NCI-H2029 (cell line): Measurements from ENCODE around the gene HIBADH.
"Not testable (repeated sequence)": the region's sequence is repeated elsewhere in the genome, so short reads cannot be mapped to it uniquely, and the experiment has no call there.

ENCODE experiments used
- DNase-seq: peaks from one replicate; lab custom pipeline; 2025; lab: John Stamatoyannopoulos, UW

HIBADH gene

GRCh38 chr7:27547401-27547800, 115.3 kb downstream of the HIBADH start:
- no peak for DNase-seq

DNA sequence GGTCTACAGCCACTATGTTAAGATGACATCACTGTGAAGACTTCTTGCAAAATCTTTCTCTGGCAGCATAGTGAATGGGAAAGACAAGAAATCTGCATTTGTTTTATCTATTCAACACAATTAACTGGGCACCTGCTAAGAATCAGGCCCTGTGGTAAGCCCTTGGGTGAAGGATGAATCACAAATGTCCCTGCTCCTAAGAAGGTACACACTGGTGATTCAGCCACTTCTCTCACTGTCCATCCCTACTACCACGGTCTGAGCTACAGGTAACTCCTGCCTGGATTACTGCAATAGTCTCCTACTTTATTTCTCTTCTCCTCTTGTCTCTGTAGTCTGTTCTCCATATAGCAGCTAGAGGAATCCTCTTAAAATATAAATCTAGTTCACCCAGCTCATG, 116.1 kb downstream of the HIBADH start:
- no peak for DNase-seq

GRCh38 chr7:27535795-27536194, 126.9 kb downstream of the HIBADH start:
- no peak for DNase-seq

GRCh38 chr7:27533652-27534081, 129.0 kb downstream of the HIBADH start:
- DNase-seq, result no peak

DNA sequence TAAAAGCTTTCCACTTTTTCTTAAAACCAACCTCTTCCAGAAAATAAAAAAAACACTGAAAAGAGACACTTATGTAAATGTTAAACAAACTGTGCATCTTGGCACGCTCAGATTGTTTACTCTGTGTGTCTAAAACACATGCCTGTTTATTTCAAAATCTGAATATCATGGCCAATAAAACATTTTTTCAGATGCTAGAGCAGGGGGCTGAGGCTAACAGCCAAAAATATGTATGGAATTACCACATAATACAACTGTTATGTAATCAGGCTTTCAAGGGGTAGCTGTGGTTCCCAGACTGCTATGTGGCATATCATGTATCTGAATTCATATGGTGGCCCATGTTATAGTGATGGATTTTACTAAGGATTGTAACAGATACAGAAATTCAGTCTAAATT, 130.4 kb downstream of the HIBADH start:
- DNase-seq, result no peak

DNA sequence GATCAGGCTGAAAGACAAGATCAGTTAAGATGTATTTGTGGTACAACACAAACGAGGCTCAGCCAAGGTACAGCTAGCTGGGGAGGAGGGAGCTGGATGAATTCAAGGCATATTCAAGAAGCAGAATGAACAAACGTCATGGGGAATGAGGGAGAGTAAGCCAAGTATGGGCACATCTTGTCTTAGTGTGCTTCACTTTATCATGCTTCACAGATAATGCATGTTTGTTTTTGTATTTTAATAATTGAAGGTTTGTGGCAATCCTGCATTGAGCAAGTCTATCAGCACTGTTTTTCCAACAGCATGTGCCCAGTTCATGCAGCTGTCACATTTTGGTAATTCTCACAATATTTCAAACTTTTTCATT, 135.4 kb downstream of the HIBADH start:
- no peak for DNase-seq

- no peak for DNase-seq
These were observed 135.9 kb downstream of the HIBADH start for GRCh38 chr7:27526611-27527347.

DNA sequence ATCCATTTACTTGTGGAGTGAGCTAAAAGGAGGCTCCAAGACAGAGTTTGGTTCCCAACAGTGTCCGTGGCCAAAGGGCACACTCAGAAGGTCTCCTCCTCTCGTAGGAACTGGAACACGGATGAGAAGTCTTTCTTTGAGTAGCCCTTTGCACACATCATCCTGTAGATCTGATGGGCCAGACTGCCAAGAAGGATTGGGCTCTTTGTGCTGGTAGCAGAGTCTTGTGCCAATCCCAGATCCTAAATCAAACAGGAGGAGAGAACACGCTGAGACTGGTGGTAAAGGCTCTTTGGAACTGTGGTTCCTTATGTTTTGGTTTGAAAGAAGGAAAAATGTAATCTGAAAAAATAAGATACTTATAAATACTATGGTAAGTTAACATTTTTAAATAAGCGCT, 136.6 kb downstream of the HIBADH start:
- no peak for DNase-seq

- no peak for DNase-seq
These were observed 139.4 kb downstream of the HIBADH start for GRCh38 chr7:27523321-27523720.

GRCh38 chr7:27522566-27522965, 140.1 kb downstream of the HIBADH start:
- no peak for DNase-seq

GRCh38 chr7:27520815-27521790, 141.6 kb downstream of the HIBADH start:
- no peak for DNase-seq

GRCh38 chr7:27519793-27520469, 142.8 kb downstream of the HIBADH start:
- no peak for DNase-seq

DNA sequence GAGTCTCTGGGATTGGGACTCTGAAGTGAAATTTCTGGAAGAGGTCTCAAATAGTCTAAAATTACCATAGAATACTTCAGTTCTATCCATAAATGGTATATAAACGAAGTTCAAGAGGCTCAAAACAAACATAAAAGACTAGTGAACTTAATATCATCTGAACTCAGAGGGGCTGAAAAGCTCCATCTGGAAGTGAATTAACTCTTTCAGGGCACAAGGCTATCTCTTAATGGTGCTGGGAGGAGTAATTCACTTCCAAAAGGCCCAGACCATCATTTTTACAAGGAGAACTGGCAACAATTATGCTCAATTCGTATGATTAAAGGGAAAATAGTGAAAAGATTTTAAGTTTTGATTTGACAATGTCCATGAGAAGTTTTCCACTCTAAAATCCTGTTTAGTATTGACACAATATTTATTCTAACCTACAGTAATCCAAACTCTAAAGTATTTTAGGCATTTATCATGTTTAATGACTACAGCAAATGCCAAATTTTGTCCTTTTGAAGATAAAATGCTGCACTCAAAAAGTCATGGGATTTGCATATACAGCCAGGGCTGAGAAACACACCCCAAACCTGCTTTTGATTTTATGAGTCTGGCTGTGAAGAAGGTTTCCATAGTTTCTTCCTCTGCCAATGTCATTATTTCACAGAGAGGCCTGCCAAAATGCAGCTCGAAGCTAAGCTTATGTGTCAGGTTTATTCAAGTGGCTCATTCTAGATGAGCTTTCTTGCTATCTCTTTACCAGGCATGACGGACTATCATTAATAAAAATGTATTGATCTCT, 143.9 kb downstream of the HIBADH start:
- DNase-seq, result no peak

DNA sequence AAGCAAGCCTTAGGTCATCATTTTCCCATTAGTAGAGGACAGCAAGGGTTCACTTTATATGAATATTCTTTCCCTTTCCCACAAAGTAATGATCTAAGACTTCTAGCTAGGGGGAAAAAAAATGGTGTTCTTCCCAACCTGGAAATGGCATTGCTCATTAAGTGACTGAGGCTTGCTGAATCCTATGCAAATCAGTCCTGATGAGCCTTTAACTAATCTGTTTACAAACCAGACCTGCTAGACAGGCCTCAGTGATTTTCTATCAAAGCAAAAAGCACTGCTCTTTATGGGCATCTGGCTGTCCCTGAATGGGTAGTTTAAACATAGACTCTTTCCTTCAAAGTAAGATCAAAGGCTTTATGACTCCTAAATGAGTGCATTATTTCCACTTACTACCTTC, 146.3 kb downstream of the HIBADH start:
- DNase-seq, result no peak

- DNase-seq, result no peak
These were observed 146.8 kb downstream of the HIBADH start for GRCh38 chr7:27515933-27516332.

- DNase-seq, result no peak
These were observed 147.8 kb downstream of the HIBADH start for GRCh38 chr7:27514861-27515260.

DNA sequence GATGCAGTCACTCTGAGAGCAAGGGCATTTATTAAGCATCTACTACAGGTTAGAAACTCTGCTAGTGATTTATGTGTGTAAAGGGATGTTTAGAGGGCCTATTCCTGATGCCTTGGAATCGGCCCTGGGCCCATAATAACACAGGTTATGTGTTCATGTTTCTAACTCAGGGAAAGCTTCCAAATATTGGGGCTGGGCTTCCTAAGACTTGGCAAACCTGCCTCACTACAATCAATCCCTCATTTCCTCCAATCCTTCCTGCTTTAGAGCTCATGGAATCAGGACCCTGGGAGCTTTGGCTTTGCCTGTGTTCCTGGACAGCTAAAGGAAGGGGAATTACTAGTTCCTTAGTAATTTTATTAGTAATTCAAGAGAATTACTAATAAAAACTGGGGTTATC, 148.8 kb downstream of the HIBADH start:
- DNase-seq, result no peak

DNA sequence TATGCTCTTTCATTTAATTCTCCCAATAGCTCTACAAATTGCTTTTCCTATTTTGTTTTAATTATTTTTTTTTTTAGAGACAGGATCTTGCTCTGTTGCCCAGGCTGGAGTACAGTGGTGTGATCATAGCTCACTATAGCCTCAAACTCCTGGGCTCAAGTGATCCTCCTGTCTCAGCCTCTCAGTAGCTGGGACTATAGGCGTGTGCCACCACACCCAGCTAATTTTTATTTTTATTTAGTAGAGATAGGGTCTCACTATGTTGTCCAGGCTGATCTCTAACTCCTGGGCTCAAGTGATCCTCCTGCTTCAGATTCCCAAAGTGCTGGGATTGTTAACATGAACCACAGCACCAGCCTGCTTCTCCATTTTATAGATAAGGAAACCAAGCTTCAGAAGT, 151.3 kb downstream of the HIBADH start:
- not testable (repeated sequence) for DNase-seq

DNA sequence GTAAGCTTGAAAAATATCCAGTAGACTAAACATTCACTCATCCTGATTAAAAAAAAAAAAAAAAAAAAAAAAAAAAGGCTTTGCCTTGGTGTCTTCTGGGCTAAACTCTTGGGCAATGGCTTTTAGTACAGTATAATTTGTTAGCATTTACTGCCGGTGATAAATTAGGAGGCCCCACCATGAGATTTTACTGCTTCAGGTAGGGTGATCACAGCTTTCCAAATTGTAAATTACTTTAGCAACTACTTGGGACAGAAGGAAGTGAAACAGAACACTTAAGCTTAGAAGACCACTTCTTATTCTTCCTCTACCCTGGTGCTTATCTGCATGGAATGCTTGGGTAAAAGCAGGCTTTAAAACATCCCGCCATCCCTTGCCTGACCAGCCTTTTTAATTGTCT, 152.1 kb downstream of the HIBADH start:
- DNase-seq, result no peak

GRCh38 chr7:27501879-27502278, 160.8 kb downstream of the HIBADH start:
- not testable (repeated sequence) for DNase-seq

DNA sequence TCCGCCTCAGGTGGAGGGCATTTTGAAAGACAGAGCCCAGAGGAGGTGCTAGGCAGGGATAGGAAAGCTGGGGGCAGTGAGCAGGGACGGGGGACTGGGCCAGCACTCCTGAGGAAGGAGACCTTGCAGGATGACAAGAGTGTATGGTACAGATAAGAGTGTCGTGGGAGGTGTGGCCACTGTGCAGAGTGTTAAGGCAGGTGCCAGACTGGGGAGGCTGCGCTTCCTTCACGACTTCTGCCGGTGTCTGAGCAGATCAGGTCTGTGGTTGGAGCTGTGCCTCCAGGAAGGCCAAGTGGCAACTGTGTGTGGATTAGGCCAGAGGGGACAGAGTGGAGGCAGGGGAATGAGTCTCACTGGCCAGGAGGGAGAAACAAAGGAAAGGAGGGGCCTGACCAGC, 161.7 kb downstream of the HIBADH start:
- no peak for DNase-seq

DNA sequence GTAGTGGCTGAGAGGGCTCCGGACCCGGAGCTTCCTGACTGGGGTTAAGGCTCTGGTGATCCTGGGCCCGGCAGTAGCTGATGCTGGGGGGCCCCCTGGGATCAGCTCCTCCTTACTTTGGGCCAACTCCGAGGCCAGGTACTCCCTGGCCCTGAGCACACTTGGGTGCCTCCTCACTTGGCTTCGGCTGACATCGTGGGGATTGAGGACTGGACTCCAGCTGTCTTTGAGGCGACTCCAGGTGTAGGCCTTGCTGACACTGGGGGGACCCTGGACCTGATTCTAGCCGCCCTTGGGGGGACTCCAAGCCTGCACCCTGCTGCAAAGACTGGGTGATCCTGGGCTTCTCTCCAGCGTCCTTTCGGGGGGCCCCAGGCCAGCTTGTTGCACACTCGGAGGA, 170.5 kb downstream of the HIBADH start:
- DNase-seq, result no peak
